BLaER1 (cell line): ENCODE data around the gene PTOV1.

Experiments
- H3K27ac ChIP-seq: shearing (Covaris generic); formaldehyde crosslinking; 2 replicates; pipeline ENCODE4 v1.8.1; 2022
- H3K27me3 ChIP-seq: shearing (Covaris generic); formaldehyde crosslinking; 2 replicates; pipeline ENCODE4 v1.8.1; 2022
- H3K36me3 ChIP-seq: shearing (Covaris generic); formaldehyde crosslinking; 2 replicates; pipeline ENCODE4 v1.8.1; 2022
- H3K4me1 ChIP-seq: shearing (Covaris generic); formaldehyde crosslinking; 2 replicates; pipeline ENCODE4 v1.8.1; 2022
- H3K4me2 ChIP-seq: shearing (Covaris generic); formaldehyde crosslinking; 2 replicates; pipeline ENCODE4 v1.8.1; 2022
- H3K4me3 ChIP-seq: shearing (Covaris generic); formaldehyde crosslinking; 2 replicates; pipeline ENCODE4 v1.8.1; 2022
- H3K9ac ChIP-seq: shearing (Covaris generic); formaldehyde crosslinking; 2 replicates; pipeline ENCODE4 v1.8.1; 2022
- H3K9me3 ChIP-seq: shearing (Covaris generic); formaldehyde crosslinking; 2 replicates; pipeline ENCODE4 v1.8.1; 2022
- H4K20me1 ChIP-seq: shearing (Covaris generic); formaldehyde crosslinking; 2 replicates; pipeline ENCODE4 v1.8.1; 2022
- Cebpa-rat ChIP-seq: shearing (Covaris generic); IDR thresholded peaks from 2 replicates; pipeline ENCODE4 v1.8.1; 2022

The PTOV1 gene

GRCh38 chr19:49863254-49863934, 12.4 kb downstream of the PTOV1 start:
- Histone ChIP-seq H3K36me3 (peaks cover 64% of the 10 kb centered on the region), H3K4me2 (no peak overlapping the region), H3K27ac (no peak overlapping the region), H4K20me1 (peaks cover 76% of the 10 kb centered on the region), H3K9ac (no peak overlapping the region), H3K9me3 (no peaks in the 10 kb centered on the region), H3K4me3 (no peak overlapping the region), H3K27me3 (no peaks in the 10 kb centered on the region), H3K4me1 (peaks cover 31% of the 10 kb centered on the region)
- TF ChIP-seq Cebpa-rat = no peak

- H3K9ac ChIP-seq = no peak overlapping the region
- no peaks in the 10 kb centered on the region for H3K9me3 ChIP-seq
- no peak overlapping the region for H3K4me2 ChIP-seq
- H4K20me1 ChIP-seq = peaks cover 70% of the 10 kb centered on the region
- TF ChIP-seq Cebpa-rat = no peak
- H3K27me3 ChIP-seq = no peaks in the 10 kb centered on the region
- no peak overlapping the region for H3K4me3 ChIP-seq
- H3K36me3 ChIP-seq = peaks cover 59% of the 10 kb centered on the region
- H3K4me1 ChIP-seq = peaks cover 37% of the 10 kb centered on the region
- no peak overlapping the region for H3K27ac ChIP-seq
Observed at GRCh38 chr19:49863935-49864320, 13.0 kb downstream of the PTOV1 start.

GRCh38 chr19:49864890-49865289, 13.9 kb downstream of the PTOV1 start:
- Histone ChIP-seq H3K4me1 (peaks cover 41% of the 10 kb centered on the region), H3K4me3 (peak overlapping the region; percentile 93; the same call in 1 of the 2 replicates), H3K27ac (no peak overlapping the region), H3K9ac (no peak overlapping the region), H4K20me1 (peaks cover 61% of the 10 kb centered on the region), H3K9me3 (no peaks in the 10 kb centered on the region), H3K27me3 (no peaks in the 10 kb centered on the region), H3K4me2 (peak overlapping the region; percentile 96), H3K36me3 (peaks cover 49% of the 10 kb centered on the region)
- no peak for TF ChIP-seq Cebpa-rat

GRCh38 chr19:49866933-49867782, 16.2 kb downstream of the PTOV1 start, which contains the start of gene PNKP:
Gene PNKP, minus strand, starts transcription at chr19:49867576. Its CDS starts 372 bp downstream, at chr19:49867204.
- peak within 1 kb of the TSS; percentile 96 for H3K4me2 ChIP-seq
- peaks cover 47% of the 10 kb centered on the region for H4K20me1 ChIP-seq
- peaks cover 40% of the 10 kb centered on the region for H3K36me3 ChIP-seq
- no peaks in the 10 kb centered on the region for H3K9me3 ChIP-seq
- H3K27me3 ChIP-seq = no peaks in the 10 kb centered on the region
- peaks cover 51% of the 10 kb centered on the region for H3K4me1 ChIP-seq
- peak within 1 kb of the TSS; percentile 85 for H3K9ac ChIP-seq
- TF ChIP-seq Cebpa-rat = no peak
- H3K27ac ChIP-seq = peak within 1 kb of the TSS; percentile 75
- peak within 1 kb of the TSS; percentile 93 for H3K4me3 ChIP-seq

GRCh38 chr19:49869009-49869483, 18.1 kb downstream of the PTOV1 start:
- Histone ChIP-seq H3K4me1 (peaks cover 51% of the 10 kb centered on the region), H3K27me3 (no peaks in the 10 kb centered on the region), H3K9me3 (no peaks in the 10 kb centered on the region), H3K4me3 (peak overlapping the region; percentile 73), H3K9ac (peak overlapping the region; percentile 64), H3K27ac (peak overlapping the region; percentile 72), H3K36me3 (peaks cover 27% of the 10 kb centered on the region), H4K20me1 (peaks cover 29% of the 10 kb centered on the region), H3K4me2 (peak overlapping the region; percentile 96)
- no peak for TF ChIP-seq Cebpa-rat

GRCh38 chr19:49869484-49870308, 18.7 kb downstream of the PTOV1 start:
- TF ChIP-seq Cebpa-rat = no peak

GRCh38 chr19:49870309-49870901, 19.4 kb downstream of the PTOV1 start:
- peaks cover 16% of the 10 kb centered on the region for H4K20me1 ChIP-seq
- peaks cover 17% of the 10 kb centered on the region for H3K36me3 ChIP-seq
- H3K9me3 ChIP-seq = no peaks in the 10 kb centered on the region
- peak overlapping the region; percentile 82 for H3K9ac ChIP-seq
- peak overlapping the region; percentile 94 for H3K4me2 ChIP-seq
- H3K4me1 ChIP-seq = peaks cover 52% of the 10 kb centered on the region
- H3K4me3 ChIP-seq = peak overlapping the region; percentile 73
- TF ChIP-seq Cebpa-rat = no peak
- no peaks in the 10 kb centered on the region for H3K27me3 ChIP-seq
- H3K27ac ChIP-seq = peak overlapping the region; percentile 89

More at GRCh38 chr19:49869484-49870308, 18.7 kb downstream of the PTOV1 start:
- peak overlapping the region; percentile 89 for H3K27ac ChIP-seq
- H3K27me3 ChIP-seq = no peaks in the 10 kb centered on the region
- peaks cover 22% of the 10 kb centered on the region for H4K20me1 ChIP-seq
- peaks cover 52% of the 10 kb centered on the region for H3K4me1 ChIP-seq
- H3K4me3 ChIP-seq = peak overlapping the region; percentile 73
- H3K9ac ChIP-seq = peak overlapping the region; percentile 82
- peaks cover 21% of the 10 kb centered on the region for H3K36me3 ChIP-seq
- H3K9me3 ChIP-seq = no peaks in the 10 kb centered on the region
- peak overlapping the region; percentile 96 for H3K4me2 ChIP-seq

- 0 out of 2 replicates have a peak overlapping the region, but pooled peaks have one; percentile 89 for H3K27ac ChIP-seq
- TF ChIP-seq Cebpa-rat = no peak
Observed at GRCh38 chr19:49871349-49871985, 20.5 kb downstream of the PTOV1 start.

More at GRCh38 chr19:49871349-49871985, 20.5 kb downstream of the PTOV1 start:
- Histone ChIP-seq H3K4me2 (no peak overlapping the region), H3K27me3 (no peaks in the 10 kb centered on the region), H3K9ac (no peak overlapping the region), H3K4me3 (no peak overlapping the region), H3K4me1 (peaks cover 47% of the 10 kb centered on the region), H3K9me3 (no peaks in the 10 kb centered on the region), H3K36me3 (peaks cover 17% of the 10 kb centered on the region), H4K20me1 (peaks cover 6% of the 10 kb centered on the region)
